Mesendoderm (in vitro differentiated cells): ENCODE measurements around the gene PRM1.

ENCODE experiments used
- DNase-seq: peaks from one replicate; pipeline ENCODE4 v3.0.0; 2013
- H2AK5ac ChIP-seq: 2 replicates; pipeline ENCODE4 v1.6.1; 2013; ENCODE audit warnings: low read length, inconsistent platforms
- H2BK120ac ChIP-seq: 2 replicates; pipeline ENCODE4 v1.6.1; 2013; ENCODE audit warnings: low read depth, mild to moderate bottlenecking, low read length, moderate library complexity, mixed read lengths
- H2BK15ac ChIP-seq: replicated peaks from 2 replicates; pipeline ENCODE4 v1.6.1; 2013; ENCODE audit warnings: low read depth, mild to moderate bottlenecking, moderate library complexity
- H2BK5ac ChIP-seq: 2 replicates; pipeline ENCODE4 v1.6.1; 2013; ENCODE audit warnings: low read length, inconsistent platforms
- H3K18ac ChIP-seq: 2 replicates; pipeline ENCODE4 v1.6.1; 2013; ENCODE audit warnings: mild to moderate bottlenecking, low read length, mixed read lengths
- H3K23ac ChIP-seq: one replicate; pipeline ENCODE4 v1.6.1; 2013; ENCODE audit warnings: low read length
- H3K27ac ChIP-seq: 2 replicates; pipeline ENCODE4 v1.5.1; 2013; ENCODE audit warnings: low read depth, mild to moderate bottlenecking, inconsistent platforms, low read length, moderate library complexity
- H3K27me3 ChIP-seq: 2 replicates; pipeline ENCODE4 v1.6.1; 2013; ENCODE audit warnings: low read length, control low read depth, mild to moderate bottlenecking, inconsistent platforms; ENCODE audit not compliant: insufficient read depth, poor library complexity
- H3K36me3 ChIP-seq: 2 replicates; pipeline ENCODE4 v1.6.1; 2013; ENCODE audit warnings: low read length, inconsistent platforms; ENCODE audit not compliant: control insufficient read depth, insufficient read depth
- H3K4ac ChIP-seq: one replicate; pipeline ENCODE4 v1.6.1; 2013; ENCODE audit warnings: low read depth, mild to moderate bottlenecking, low read length, moderate library complexity
- H3K4me1 ChIP-seq: 2 replicates; pipeline ENCODE4 v1.6.1; 2013; ENCODE audit warnings: low read depth, low read length, inconsistent platforms; ENCODE audit not compliant: control insufficient read depth
- H3K4me2 ChIP-seq: 2 replicates; pipeline ENCODE4 v1.6.1; 2013; ENCODE audit warnings: low read length
- H3K4me3 ChIP-seq: 2 replicates; pipeline ENCODE4 v1.5.1; 2013; ENCODE audit warnings: mild to moderate bottlenecking, low read length
- H3K56ac ChIP-seq: one replicate; pipeline ENCODE4 v1.6.1; 2013; ENCODE audit warnings: low read length
- H3K79me1 ChIP-seq: 2 replicates; pipeline ENCODE4 v1.6.1; 2013; ENCODE audit warnings: low read length, inconsistent platforms
- H3K79me2 ChIP-seq: 2 replicates; pipeline ENCODE4 v1.6.1; 2013; ENCODE audit warnings: mild to moderate bottlenecking, low read length; ENCODE audit not compliant: control insufficient read depth, insufficient read depth
- H3K9ac ChIP-seq: 2 replicates; pipeline ENCODE4 v1.6.1; 2013; ENCODE audit warnings: low read length, inconsistent platforms
- H4K5ac ChIP-seq: one replicate; pipeline ENCODE4 v1.6.1; 2013; ENCODE audit warnings: low read length
- H4K8ac ChIP-seq: one replicate; pipeline ENCODE4 v1.6.1; 2013; ENCODE audit warnings: low read depth, mild to moderate bottlenecking, control low read depth, low read length, moderate library complexity
- WGBS: extraction: QIAGEN DNeasy Blood & Tissue Kit; methylation state at CpG from one replicate; pipeline ENCODE4 v1.1.7; 2013; ENCODE audit warnings: low lambda C conversion rate, missing lambda C conversion rate; ENCODE audit not compliant: insufficient coverage; ENCODE audit errors: extremely low coverage; 5-methylcytosine and 5-hydroxymethylcytosine counted together

PRM1 gene

DNA sequence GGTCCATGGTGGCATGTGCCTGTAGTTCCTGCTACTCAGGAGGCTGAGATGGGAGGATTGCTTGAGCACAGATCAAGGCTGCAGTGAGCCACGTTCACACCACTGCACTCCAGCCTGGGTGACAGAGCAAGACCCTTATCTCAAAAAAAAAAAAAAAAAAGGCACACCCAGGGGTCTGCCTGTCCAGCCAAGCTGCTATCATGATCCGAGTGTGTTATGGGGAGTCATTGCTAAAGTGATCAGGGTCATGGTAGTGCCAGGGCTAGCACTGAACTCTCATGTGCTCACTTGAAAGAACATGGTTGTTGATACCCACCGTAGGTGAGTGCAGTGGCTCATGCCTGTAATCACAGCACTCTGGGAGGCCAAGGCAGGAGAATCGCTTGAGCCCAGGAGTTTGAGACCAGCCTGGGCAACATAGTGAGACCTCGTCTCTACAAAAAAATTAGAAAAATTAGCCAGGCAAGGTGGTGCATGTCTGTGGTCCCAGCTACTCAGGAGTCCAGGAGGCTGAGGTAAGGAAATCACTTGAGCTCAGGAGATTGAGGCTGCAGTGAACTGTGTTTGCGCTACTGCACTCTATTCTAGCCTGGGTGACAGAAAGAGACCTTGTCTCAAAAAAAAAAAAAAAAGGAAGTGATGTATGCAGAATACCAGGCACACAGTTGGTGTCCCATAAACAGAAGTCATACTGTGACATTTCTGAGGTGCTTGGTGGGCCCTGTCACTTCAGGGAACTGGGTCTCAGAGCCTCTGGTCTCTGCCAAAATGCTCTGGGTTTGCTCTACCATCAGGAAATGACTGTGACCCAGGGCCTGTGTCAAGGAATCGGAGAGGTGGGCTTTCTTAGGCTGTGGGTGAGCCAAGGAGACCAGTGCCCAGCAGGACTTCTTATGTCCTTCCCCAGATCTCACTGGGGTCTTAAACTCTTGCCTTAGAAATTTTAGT is 2.2 kb downstream of the PRM1 start:
- no peak overlapping the region for H2BK15ac ChIP-seq
- no peak overlapping the region for H4K5ac ChIP-seq
- H3K9ac ChIP-seq, result no peak overlapping the region
- WGBS, result no CpG with 5 or more reads among the region's 7 CpGs
- no peak overlapping the region for H4K8ac ChIP-seq
- H2BK5ac ChIP-seq, result no peak overlapping the region
- H3K79me1 ChIP-seq, result no peaks in the 10 kb centered on the region
- no peaks in the 10 kb centered on the region for H3K79me2 ChIP-seq
- H3K18ac ChIP-seq, result no peak overlapping the region
- no peak overlapping the region for H3K56ac ChIP-seq
- H3K4ac ChIP-seq, result no peak overlapping the region
- H3K4me3 ChIP-seq, result no peak overlapping the region
- no peak overlapping the region for H3K27ac ChIP-seq
- no peak overlapping the region for H2BK120ac ChIP-seq
- H3K27me3 ChIP-seq, result no peaks in the 10 kb centered on the region
- H3K36me3 ChIP-seq, result no peaks in the 10 kb centered on the region
- no peak overlapping the region for H2AK5ac ChIP-seq
- no peak overlapping the region for H3K4me2 ChIP-seq
- DNase-seq, result no peak
- no peak overlapping the region for H3K23ac ChIP-seq
- H3K4me1 ChIP-seq, result peaks cover under 1% of the 10 kb centered on the region

DNA sequence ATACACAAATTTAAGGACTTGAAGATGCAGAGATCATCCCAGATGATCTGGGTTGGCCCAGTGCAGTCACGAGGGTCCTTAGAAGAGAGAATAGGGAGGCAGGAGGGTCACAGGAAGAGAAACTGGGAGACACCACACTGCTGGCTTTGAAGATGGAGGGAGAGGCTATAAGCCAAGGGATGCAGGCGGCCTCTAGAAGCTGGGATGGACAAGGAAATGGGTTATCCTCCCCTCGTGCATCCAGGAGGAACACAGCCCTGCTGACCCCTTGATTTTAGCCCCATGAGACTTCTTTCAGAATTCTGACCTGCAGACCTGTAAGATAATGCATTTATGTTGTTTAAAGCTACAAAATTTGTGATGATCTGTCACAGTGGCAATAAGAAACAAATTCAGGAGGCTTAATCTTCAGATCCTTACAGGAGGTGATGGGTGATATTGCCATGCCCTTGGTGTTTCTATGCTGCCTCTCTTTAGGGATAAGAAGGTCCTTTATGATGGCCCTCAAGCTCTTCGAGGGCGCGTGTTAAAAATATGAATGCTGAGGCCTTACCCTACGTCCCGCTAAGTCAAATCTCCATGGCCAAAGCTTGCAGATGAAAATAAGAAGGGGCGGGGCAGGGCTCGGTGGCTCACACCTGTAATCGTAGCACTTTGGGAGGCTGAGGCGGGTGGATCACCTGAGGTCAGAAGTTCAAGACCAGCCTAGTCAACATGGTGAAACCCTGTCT is 3.4 kb downstream of the PRM1 start:
- Histone ChIP-seq H3K9ac (no peak overlapping the region), H3K56ac (no peak overlapping the region)

DNA sequence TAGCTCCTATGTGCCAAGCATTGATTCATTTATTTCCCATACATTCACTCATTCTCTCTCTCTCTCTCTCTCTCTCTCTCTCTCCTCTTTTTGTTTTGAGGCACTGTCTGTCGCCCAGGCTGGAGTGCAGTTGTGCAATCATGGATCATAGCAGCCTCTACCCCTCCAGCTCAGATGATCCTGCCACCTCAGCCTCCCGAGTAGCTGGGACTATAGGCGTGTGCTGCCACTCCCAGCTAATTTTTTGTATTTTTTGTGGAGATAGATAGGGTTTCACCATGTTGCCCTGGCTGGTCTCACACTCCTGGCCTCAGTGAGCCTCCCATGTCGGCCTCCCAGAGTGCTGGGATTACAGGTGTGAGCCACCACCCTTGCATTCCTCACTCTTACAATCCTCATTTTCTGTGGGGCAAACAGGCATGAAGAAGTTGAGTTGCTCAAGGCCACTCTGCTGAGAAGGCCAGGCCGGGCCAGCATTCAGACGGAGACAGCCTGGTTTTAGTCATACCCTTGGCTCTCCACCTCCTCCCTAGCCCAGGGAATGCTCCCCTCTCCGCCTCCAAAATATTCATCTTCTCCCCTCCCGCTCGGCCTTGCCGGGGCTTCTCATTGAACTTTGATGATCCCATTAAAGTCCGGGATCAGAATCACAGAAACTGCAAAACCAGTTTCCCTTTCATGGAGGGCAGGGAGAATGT is 4.1 kb downstream of the PRM1 start:
- no peak overlapping the region for H3K56ac ChIP-seq
- no peak overlapping the region for H3K4ac ChIP-seq
- no peaks in the 10 kb centered on the region for H3K79me1 ChIP-seq
- H2BK15ac ChIP-seq, result no peak overlapping the region
- no peak overlapping the region for H3K4me3 ChIP-seq
- WGBS, result no CpG with 5 or more reads among the region's 11 CpGs
- H3K4me2 ChIP-seq, result no peak overlapping the region
- no peak overlapping the region for H3K23ac ChIP-seq
- H3K27me3 ChIP-seq, result no peaks in the 10 kb centered on the region
- no peak overlapping the region for H3K18ac ChIP-seq
- no peak overlapping the region for H3K27ac ChIP-seq
- H4K5ac ChIP-seq, result no peak overlapping the region
- H2BK120ac ChIP-seq, result no peak overlapping the region
- H3K79me2 ChIP-seq, result no peaks in the 10 kb centered on the region
- H3K4me1 ChIP-seq, result peaks cover 2% of the 10 kb centered on the region
- no peaks in the 10 kb centered on the region for H3K36me3 ChIP-seq
- H2AK5ac ChIP-seq, result no peak overlapping the region
- DNase-seq, result no peak
- H4K8ac ChIP-seq, result no peak overlapping the region
- H2BK5ac ChIP-seq, result no peak overlapping the region
- H3K9ac ChIP-seq, result no peak overlapping the region

More for the DNA sequence above, 3.4 kb downstream of the PRM1 start:
- H3K4me3 ChIP-seq, result no peak overlapping the region
- H2BK15ac ChIP-seq, result no peak overlapping the region
- no peak overlapping the region for H2BK120ac ChIP-seq
- H3K27ac ChIP-seq, result no peak overlapping the region
- peaks cover 2% of the 10 kb centered on the region for H3K4me1 ChIP-seq
- H4K8ac ChIP-seq, result no peak overlapping the region
- WGBS, result no CpG with 5 or more reads among the region's 12 CpGs
- no peak overlapping the region for H3K4me2 ChIP-seq
- H3K79me2 ChIP-seq, result no peaks in the 10 kb centered on the region
- H3K36me3 ChIP-seq, result no peaks in the 10 kb centered on the region
- no peak overlapping the region for H2AK5ac ChIP-seq
- H3K18ac ChIP-seq, result no peak overlapping the region
- H4K5ac ChIP-seq, result no peak overlapping the region
- no peaks in the 10 kb centered on the region for H3K79me1 ChIP-seq
- H3K27me3 ChIP-seq, result no peaks in the 10 kb centered on the region
- H3K4ac ChIP-seq, result no peak overlapping the region
- DNase-seq, result no peak
- no peak overlapping the region for H2BK5ac ChIP-seq
- no peak overlapping the region for H3K23ac ChIP-seq

DNA sequence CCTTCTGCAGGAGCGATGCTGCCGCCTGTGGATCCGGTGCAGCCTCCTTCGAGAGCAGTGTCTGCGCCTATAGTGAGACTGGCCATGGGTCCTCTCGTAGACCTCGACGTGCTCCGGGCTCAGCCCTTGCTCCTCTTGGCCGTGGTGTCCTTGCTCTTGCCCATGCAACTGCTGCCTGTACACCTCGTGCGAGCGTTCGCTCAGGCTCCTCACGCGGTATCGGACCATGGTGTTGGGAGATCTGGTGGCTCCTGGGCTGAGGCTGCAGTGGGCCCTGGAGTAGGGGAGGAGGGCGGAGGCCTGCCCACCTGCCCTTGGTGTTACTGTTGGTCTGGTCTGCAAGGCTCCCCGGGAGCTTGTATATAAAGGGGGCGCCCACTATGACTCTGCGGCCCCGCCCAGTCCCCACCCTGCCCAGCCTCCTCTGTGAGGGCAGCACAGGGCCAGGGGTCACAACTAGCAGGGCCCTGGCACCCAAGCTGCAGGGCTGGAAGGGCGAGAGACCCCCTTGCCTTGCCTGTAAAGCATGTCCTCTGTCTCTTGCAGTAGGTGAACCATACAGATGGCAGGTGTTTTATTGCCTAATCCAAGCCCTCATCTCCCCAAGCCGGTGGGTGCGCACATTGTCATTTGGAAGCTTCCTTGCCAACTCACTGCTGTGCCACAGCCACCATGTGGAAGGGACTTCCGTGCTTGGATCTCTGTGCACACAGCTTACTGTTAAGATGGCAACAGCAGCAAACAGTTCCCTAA is 4.8 kb downstream of the PRM1 start, which contains the start of gene PRM2:
Gene PRM2, minus strand, starts transcription at position 338 of the 753 bp plus-strand sequence. Its CDS starts 110 bp downstream, at position 228.
- H3K4me3 ChIP-seq, result no peak within 1 kb of the TSS
- H3K79me2 ChIP-seq, result no peaks in the 10 kb centered on the region
- no peak within 1 kb of the TSS for H3K4me2 ChIP-seq

DNA sequence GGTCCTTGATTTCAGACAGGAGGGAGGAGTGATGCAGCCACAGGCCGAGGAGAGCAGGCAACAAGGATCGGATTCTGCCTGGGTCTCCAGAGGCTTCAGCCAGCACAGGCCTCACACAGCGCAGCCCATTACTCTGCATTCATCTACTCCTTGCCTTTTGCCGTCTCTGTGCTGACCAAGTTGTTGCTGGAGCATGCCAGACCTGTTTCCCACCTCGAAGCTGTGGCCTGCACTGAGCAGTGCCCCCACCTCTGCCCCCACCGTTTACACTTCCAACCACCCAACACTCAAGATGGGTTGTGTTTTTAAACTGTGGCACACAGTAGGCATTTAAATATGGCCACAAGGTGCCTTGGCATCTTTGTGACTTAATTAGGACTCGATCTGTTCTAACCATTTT is 6.2 kb downstream of the PRM1 start:
- no peaks in the 10 kb centered on the region for H3K36me3 ChIP-seq
- DNase-seq, result no peak
- no peak overlapping the region for H3K23ac ChIP-seq
- H4K5ac ChIP-seq, result no peak overlapping the region
- H3K79me2 ChIP-seq, result no peaks in the 10 kb centered on the region
- no peak overlapping the region for H4K8ac ChIP-seq
- no peaks in the 10 kb centered on the region for H3K27me3 ChIP-seq
- H2BK120ac ChIP-seq, result no peak overlapping the region
- H3K4me1 ChIP-seq, result peaks cover 2% of the 10 kb centered on the region
- no peak overlapping the region for H3K9ac ChIP-seq
- no peak overlapping the region for H3K4ac ChIP-seq
- no peak overlapping the region for H3K56ac ChIP-seq
- H2AK5ac ChIP-seq, result no peak overlapping the region
- H3K79me1 ChIP-seq, result no peaks in the 10 kb centered on the region
- H3K4me2 ChIP-seq, result no peak overlapping the region
- no CpG with 5 or more reads among the region's 7 CpGs for WGBS
- no peak overlapping the region for H3K4me3 ChIP-seq
- H2BK5ac ChIP-seq, result no peak overlapping the region
- H3K27ac ChIP-seq, result no peak overlapping the region
- H2BK15ac ChIP-seq, result no peak overlapping the region
- H3K18ac ChIP-seq, result no peak overlapping the region

More for the DNA sequence above, 4.8 kb downstream of the PRM1 start, which contains the start of gene PRM2:
- Histone ChIP-seq H3K56ac (no peak within 1 kb of the TSS), H4K8ac (no peak within 1 kb of the TSS), H3K4me1 (peaks cover 2% of the 10 kb centered on the region), H3K4ac (no peak within 1 kb of the TSS), H3K9ac (no peak within 1 kb of the TSS), H2BK15ac (no peak within 1 kb of the TSS), H3K27ac (no peak within 1 kb of the TSS), H3K23ac (no peak within 1 kb of the TSS), H4K5ac (no peak within 1 kb of the TSS), H3K27me3 (no peaks in the 10 kb centered on the region), H3K18ac (no peak within 1 kb of the TSS), H3K36me3 (no peaks in the 10 kb centered on the region), H2BK120ac (no peak within 1 kb of the TSS), H2BK5ac (no peak within 1 kb of the TSS), H2AK5ac (no peak within 1 kb of the TSS), H3K79me1 (no peaks in the 10 kb centered on the region)
- DNase-seq, result no peak
- no CpG with 5 or more reads among the region's 26 CpGs for WGBS
